Colon (tissue), 2 donors: Measurements from ENCODE around the gene CYP27A1.

Source experiments
- FAIRE-seq: peaks from 2 replicates; lab custom pipeline; 2012; peaks lifted over from hg19 to GRCh38; lab: Jason Lieb, UNC
- donor health status: control.
- donor health status: control.

The CYP27A1 gene

DNA sequence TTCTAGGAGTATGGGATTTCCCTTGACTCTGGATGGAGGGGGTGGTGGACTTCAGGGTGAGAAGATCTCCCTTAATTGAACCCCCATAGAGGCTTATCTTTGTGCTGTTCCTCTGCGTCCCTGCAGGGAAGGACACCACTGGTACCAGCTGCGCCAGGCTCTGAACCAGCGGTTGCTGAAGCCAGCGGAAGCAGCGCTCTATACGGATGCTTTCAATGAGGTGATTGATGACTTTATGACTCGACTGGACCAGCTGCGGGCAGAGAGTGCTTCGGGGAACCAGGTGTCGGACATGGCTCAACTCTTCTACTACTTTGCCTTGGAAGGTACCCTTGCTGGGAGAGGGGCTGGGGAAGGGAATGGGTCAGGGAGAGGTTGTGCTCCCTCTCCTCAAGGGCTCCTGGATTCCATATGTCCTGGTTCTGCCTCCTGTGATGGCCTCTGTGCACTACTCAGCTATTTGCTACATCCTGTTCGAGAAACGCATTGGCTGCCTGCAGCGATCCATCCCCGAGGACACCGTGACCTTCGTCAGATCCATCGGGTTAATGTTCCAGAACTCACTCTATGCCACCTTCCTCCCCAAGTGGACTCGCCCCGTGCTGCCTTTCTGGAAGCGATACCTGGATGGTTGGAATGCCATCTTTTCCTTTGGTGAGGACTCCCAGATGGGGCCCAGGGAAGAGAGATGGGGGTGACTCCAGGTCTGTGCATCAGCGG, 30.3 kb downstream of the CYP27A1 start:
- no peak for FAIRE-seq

DNA sequence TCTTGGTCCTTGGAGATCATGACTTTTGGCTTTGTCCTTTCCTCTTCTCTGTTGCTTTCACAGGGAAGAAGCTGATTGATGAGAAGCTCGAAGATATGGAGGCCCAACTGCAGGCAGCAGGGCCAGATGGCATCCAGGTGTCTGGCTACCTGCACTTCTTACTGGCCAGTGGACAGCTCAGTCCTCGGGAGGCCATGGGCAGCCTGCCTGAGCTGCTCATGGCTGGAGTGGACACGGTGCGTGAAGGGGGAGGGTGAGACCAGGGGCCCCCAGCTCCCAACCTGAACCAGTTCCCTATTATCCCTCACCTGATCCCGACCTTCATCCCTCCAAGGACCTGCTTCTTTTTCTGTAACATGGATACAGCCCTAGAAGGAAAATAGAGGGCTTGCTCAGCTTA, 30.9 kb downstream of the CYP27A1 start:
- FAIRE-seq = no peak

DNA sequence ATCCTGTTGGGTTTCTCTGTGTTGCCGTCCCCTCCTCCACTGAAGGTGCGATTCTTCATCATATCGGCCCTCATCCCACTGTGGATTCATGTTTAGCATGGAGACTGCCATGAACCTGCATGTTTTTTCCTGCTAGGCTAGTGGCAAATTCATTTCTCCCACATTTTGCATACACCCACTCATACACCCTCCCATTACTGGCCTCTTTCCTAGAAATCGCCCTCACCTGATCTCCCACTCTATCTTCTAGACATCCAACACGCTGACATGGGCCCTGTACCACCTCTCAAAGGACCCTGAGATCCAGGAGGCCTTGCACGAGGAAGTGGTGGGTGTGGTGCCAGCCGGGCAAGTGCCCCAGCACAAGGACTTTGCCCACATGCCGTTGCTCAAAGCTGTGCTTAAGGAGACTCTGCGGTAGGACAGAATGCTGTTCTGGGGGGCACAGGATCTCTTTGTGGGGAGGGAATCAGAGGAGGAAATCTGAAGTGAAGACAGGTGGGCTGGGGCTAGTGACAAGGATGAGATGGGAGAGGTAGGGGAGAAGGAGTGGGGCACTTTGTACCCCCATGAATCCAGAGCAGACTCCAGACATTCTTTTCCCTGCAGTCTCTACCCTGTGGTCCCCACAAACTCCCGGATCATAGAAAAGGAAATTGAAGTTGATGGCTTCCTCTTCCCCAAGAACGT, 32.0 kb downstream of the CYP27A1 start:
- no peak for FAIRE-seq

DNA sequence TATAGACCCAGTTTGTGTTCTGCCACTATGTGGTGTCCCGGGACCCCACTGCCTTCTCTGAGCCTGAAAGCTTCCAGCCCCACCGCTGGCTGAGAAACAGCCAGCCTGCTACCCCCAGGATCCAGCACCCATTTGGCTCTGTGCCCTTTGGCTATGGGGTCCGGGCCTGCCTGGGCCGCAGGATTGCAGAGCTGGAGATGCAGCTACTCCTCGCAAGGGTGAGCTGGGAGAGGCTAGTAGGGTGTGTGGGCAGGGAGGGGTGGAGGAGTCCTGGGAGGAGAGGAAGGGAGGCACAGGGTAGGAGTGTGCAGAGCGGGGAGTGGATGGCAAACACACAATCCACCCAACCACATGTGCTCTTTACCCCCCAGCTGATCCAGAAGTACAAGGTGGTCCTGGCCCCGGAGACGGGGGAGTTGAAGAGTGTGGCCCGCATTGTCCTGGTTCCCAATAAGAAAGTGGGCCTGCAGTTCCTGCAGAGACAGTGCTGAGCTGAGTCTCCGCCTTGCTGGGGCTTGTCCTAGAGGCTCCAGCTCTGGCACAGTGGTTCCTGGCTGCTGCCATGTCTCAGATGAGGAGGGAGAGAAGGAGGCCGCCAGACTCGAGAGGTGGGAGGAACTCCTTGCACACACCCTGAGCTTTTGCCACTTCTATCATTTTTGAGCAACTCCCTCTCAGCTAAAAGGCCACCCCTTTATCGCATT, 32.7 kb downstream of the CYP27A1 start:
- FAIRE-seq = no peak

DNA sequence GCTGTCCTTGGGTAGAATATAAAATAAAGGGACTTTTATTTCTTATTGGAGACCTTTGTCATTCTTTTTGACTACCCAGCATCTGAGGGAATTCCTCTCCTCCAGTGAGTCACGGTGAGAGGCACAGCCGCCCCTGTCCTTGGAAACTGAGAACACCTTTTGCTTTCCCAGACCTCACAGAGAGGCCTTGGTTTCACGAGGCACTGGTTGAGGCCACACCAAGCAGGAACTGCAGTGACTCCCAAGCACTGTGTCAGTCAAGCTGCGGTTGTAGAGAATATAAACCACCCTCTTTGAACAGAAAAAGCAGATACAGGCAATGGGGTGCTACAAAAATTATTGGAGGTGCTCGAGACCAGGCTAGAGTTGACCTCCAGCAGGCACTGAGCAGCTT, 33.3 kb downstream of the CYP27A1 start:
- no peak for FAIRE-seq

DNA sequence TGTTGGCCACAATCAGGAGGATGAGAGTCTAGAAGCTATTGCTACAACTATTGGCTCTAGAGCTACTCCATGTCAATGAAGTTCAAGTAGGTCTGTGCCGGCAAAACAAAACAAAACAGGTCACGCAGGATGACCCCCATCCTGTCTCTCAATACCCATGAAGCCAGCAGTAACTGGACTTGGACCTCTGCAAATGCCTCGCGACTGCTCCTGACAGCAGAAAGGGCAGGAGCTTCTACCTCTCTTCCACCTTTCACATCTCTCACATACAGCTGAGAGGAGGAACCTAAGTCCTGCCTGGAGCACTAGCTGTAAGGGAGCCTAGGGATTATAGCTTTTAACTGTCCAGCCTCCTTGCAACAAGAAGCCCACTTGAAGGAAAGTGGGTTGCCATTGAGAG, 33.7 kb downstream of the CYP27A1 start:
- FAIRE-seq = no peak

DNA sequence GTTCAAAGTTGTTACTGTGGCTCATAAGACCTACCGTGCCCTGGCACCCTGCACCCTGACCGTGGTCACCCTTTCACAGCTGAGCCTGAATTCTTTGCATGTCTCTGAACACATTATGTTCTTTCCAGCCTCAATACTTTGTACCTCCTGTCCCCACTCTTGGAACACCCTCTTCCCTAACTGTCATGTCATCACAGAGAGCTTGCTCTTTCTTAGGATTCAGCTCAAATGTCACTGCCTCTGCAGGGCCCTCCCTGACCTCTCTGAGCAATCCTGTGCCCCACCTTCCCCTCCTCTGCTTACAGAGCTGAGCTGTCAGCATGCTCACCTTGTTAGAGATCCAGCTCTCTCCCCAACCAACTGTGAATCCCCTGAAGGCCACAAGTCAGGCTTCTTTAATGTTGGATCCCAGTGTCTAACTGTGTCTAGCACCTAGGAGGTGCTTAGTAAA, 34.6 kb downstream of the CYP27A1 start:
- no peak for FAIRE-seq

DNA sequence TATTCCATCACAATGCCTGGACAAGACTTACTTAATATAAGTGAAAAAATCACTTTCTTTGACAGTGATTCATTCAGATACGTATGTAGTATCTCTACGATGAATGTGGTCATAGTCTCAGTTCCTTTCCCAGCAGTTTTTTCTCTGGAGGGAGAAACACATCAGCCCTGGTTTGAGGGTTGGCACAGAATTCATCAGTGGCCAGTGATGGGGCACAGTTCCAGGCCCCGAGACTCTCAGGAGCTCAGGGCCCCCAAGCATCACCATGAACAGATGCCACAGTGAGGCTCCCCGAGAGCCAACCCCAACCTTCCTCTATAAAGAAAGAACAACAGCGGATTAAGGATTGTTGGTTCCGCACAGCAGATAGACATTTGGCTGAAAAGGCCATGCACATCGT, 37.1 kb downstream of the CYP27A1 start:
- no peak for FAIRE-seq

DNA sequence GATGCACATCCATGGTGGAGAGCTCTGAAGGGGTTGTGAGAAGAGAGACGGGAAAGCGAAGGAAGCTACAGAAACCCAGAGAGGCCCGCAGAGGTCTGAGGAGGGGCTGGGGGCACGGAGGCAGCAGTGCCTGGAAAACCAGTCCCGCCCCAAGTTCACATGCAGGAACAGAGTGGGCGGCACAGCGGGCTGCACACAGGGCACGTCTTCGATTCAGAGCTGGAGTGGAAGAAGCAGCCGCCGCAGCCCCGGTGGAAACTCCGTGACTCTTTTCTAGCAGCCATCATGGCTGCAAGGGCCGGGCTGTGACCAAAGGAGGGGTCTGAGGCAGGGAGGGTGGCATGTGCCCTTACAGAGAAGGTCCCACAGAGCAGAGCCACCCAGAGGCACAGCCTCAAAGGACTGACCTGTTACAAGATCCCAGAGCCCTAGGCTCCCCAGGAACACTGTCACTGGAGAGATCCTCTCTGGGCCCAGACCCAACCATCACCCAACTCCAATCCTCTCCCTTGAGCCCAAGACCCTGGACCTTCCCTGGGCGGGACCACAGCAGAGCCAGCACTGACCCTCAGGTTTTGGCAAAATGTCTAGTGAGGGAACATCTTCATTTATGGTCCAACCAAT, 38.9 kb downstream of the CYP27A1 start:
- FAIRE-seq = no peak

DNA sequence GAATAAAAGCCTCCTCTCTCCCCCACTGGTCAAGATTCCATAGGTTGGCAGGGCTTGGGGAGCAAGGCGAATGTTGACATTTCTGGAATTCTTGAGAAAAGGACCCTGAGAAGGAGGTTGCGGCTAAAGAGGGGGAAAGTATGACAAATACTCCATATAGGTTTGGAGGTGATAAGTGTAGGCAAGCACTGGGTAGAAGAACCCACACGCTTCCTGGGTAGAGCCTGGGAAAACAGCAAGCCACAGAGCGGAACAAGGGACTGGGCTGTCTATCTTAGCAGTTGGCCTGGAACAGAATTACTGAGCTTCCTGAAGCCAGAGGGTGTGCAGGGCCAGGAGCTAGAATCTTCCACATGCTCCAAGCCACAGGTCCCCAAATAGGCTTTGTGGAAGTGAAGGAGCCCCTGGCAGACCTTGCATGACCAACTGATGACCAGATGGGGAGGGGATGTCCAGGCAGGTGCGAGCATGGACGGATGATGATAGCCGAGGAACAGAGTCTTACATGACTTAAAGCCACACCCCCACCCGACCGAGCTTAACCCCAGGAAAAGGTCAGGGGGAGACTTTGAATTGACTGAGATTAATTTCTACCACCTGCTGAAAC, 39.8 kb downstream of the CYP27A1 start:
- no peak for FAIRE-seq

DNA sequence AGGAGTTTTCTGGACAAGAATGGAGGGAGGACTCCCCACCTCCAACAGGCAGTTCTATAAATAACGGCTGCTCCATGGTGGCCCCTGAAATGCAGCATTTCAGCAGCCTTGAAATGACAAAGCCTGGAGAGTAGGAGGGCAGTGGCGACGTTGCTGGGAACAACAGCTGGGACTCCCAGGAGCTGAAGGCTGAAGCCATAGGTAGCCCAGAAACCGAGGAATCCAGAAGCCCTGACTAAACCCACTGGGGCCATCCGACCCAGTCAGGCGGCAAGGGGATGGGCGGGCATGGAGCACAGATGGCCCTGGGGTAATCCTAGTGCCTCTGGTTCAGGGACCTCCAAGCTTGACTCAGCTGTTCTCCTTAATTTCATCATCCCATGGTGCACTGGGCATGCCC, 40.7 kb downstream of the CYP27A1 start:
- FAIRE-seq = no peak

DNA sequence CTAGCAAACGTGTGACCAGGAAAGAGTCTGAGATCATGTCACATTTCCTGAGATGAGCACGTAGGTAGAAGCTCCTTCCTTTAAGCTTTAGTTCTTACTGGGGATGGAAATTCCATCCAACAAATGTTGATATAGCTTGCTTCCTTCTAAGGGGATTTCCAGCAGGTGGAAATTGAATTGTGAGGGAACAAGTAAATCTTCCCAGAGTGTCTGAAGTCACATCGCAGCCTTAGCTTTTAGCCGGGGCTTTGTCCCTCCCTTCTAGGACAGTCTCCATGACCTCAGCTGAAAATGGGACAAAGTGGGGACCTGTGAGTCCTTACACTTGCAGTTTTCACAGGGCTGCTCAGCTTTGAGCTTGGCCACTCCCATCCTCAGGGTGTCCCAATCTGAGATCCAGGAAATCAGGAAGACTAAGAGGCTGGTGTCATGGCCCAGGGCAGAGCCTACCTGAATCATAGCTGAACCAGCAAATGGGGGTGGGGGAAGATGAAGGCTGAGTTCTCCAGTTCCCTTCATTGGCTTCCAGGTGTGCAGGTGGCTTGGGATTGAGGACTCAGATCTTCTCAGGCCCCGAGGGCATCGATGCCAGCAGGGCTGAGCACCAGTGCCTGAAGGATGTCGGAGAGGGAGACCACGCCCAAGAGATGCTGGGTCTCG, 41.4 kb downstream of the CYP27A1 start:
- FAIRE-seq = no peak

DNA sequence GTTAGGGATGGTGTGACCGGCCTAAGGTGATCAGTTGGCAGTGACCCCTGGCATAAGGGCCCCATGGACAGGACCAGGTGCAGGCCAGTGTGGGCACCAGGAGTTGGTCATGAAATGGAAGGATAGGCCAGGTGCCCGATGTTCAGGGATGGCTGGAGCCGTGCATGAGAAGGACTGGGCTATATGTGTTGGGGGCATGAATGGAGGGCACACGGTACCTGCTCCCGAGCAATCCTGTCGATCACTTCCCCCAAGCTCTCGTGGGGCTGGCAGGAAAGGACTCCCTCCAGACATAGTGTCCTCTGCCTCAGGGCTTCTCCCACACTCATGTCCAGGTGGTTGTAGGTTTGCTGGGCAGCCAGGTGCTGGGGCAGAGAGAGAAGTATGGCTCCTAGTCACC, 42.1 kb downstream of the CYP27A1 start:
- FAIRE-seq = no peak

DNA sequence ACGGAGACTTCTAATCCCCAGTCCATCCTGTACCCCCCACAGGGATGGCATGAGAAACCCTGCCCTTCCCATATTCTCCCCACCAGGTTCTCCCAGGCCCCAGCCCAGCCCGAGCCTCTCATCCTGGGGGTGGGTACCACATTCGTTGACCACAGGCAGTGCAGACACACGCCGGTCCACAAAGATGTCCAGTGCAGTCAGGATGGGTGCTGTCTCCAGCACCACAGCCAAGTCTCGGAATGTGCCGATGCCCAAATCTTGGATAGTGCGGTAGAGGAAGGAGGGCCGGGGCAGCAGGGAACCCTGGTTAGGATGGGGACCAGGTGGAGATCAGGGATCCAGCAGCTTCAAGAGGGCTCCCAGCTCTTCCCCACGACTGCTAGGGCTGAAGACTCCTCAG, 44.8 kb downstream of the CYP27A1 start:
- FAIRE-seq = no peak

DNA sequence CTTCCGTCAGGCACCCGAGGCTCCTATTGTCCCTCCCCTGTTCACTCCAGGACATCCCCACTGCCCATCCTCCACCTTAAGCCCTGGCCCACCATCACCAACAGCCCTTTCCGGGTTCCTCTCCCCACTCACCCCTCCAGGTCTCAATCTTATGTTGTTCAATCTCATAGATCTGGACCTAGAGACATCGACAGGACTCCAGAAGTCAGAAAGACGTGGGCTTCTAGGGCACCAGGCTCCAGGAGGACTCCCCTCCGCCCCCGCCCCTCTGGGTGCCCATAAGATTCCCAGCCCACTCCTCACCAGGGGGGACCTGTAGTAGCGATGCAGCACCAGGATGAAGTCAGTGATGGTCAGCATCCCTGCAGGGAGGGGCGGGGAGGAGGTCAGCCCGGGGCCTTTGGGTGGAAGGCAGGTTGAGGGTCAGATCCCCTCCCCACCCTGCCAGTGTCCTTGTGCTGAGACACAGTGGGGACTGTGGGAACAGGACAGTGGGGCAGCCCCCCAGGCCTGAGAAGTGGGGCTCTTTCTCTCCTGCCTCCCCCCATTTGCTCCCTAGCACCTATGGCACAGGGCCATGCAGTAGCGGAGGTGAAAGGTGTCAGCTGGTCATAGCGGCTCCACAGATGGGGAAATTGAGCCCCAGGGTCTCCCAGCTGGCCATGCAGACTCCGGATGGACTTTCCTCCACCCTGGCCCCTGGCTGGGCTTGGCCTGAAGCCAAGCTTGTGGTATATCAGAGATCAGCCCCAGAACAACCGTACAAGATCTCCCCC, 45.9 kb downstream of the CYP27A1 start:
- no peak for FAIRE-seq

DNA sequence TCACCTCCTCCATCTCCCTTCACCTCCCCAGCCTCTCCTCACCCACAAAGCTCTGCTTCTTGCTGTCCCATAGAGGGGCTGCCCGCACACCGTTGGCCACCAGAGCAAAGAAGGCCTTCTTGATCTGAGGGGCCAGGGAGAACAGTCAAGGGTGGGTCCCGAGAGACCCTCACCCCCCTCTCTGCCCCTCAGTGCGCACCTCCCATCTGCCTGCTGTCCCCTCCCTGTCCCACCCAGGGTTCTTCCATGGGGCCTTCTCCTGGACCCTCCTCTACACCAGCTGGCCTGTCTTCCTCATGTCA, 46.5 kb downstream of the CYP27A1 start:
- FAIRE-seq = no peak

DNA sequence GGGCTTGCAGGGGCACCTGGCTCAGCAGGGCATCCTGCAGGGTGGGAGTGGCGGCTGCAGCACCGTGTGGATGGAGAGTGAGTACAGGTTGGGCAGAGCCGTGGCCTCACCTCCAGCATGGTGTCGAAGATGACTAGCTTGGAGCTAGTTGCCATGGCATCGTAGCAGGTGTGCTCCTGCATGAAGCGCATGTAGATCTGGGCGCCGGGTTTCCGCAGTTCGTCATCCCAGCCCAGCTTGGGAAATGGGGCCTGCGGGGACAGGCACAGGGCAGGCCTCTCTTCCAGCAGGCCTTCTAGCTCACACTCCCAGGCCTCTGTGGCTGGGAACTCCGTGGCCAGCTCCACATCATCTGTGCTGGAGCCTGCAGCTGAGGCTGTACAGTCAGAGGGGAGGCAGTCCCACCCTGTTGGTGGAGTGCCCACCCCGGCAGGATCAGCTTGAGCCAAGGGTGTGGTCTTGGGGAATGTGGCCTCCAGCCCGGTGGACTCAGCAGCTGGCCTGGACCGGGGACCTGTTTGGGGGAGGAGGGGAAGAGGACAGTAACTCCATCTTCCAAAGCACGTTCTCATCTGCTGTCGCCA, 48.0 kb downstream of the CYP27A1 start:
- FAIRE-seq = no peak

DNA sequence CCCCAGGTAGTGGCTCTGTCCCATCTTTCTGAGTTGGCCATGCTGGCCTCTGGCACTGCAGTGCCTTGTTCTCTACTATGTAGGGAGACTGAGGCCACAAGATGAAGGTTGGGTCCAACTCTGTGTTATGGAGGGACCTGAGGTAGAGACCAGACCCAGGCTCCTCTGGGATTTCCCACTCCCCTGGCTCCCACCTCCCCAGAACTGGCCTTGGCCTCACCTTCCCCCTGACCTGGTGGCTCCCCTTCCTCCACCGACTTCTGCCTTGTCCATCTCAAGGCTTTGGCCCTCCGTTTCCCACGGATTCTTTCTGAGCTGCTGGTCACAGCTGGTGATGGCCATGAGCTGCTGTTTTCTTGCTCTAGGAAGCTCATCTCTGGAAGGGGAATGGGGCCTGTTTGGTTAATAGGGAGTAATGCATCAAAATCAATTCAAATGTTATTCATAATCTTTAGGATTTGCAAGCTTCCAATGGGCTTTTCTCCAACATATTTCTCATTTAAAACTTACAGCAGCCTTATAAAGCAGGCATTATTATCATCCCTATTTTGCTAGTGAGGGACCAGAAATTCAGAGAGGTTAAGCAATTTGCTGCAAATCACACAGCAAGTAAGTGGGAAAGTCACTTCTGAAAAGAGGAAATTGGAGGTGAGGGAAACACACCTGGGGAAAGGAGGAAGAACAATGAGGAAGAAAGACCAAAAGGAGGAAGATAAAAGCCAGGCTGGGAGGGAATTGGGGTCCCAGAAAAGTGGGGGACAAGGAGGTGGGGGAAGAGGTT, 48.8 kb downstream of the CYP27A1 start:
- FAIRE-seq = no peak

DNA sequence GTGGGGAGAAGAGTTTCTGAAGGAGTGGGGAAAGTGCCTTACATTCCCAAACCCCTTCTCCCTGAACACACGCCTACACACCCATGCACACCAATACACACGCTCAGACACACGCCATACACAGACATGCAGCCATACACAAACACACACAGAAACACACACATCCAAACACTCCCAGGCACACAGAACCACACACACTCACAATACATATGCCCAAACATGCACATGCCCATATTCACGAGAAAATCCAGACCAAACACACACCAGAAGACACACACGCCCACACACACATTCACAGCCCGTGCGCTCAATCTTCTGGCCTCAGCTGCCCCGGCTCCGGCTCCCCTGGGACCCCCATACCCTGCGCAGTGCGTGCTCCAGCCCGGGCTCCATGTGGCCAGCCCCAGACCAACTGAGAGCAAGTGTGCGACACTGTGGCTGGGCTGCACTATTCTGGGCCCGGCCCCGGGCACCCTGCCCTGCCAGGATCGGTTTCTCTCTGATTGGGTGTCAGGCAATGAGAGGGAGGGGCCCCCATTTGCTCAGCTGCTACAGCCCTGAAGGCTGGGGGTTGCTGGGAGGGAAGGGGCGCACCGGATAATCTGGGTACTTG, 49.5 kb downstream of the CYP27A1 start, which contains the start of gene PRKAG3:
TSS of gene PRKAG3 (minus strand) at position 426 of the 613 bp plus-strand sequence.
- FAIRE-seq = no peak

DNA sequence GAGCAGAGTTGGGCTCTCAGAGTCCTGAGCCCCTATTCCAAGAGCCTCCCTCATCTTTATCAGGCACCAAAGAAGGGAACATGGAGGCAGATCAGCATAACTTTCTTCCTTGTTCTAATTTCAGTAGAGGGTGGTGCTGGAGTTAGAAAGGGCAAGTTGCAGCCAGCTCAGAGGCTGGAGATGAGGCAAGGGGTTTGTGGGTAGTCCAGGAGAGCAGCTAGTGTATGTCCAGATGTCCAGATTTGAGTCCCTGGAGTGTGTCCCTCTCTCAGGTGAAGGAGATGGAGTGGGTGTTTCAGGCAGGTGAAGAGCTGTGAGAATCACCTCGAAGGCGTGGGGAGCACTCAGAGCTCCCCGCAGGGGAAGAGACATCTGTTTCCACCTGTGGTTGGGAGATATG, 50.1 kb downstream of the CYP27A1 start:
- FAIRE-seq = no peak
